GM21423 (cell line): ENCODE data around the gene KLHL18.
"Not testable (repeated sequence)": the region's sequence is repeated elsewhere in the genome, so short reads cannot be mapped to it uniquely, and the experiment has no call there.

Experiments used
- ATAC-seq: cut with Tn5 transposase; IDR thresholded peaks from one replicate; pipeline ENCODE4 v1.9.1; 2021; ENCODE audit warnings: mild to moderate bottlenecking, moderate library complexity; ENCODE audit not compliant: unreplicated experiment

The KLHL18 gene

DNA sequence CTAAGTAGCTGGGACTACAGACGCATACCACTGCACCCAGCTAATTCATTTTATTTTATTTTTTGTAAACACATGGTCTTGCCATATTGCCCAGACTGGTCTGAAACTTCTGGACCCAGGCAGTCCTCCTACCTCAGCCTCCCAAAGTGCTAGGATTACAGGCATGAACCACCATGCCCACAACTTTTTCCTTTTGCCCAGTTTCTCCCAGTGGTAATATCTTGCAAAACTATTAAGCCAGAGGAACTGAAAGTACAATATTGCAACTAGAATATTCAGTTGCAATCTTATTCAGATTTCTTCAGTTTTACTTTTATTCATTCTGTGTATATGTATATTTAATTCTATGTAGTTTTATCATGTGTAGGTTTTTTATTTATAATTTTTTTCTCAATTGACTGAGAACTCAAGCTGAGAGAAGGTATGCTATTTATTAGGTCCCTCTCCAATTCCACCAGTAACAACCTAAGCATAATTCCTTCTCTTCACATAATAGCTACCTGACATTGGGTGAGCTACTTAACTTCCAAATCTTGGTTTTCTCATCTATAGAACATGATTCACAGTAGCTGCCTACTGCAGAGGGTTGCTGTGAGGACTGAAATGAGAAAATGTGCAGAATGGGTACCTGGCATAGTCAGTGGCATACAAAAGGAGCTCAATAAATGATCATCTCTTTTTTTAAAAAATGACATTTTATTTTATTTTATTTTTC, 30.8 kb downstream of the KLHL18 start:
- ATAC-seq = no peak

DNA sequence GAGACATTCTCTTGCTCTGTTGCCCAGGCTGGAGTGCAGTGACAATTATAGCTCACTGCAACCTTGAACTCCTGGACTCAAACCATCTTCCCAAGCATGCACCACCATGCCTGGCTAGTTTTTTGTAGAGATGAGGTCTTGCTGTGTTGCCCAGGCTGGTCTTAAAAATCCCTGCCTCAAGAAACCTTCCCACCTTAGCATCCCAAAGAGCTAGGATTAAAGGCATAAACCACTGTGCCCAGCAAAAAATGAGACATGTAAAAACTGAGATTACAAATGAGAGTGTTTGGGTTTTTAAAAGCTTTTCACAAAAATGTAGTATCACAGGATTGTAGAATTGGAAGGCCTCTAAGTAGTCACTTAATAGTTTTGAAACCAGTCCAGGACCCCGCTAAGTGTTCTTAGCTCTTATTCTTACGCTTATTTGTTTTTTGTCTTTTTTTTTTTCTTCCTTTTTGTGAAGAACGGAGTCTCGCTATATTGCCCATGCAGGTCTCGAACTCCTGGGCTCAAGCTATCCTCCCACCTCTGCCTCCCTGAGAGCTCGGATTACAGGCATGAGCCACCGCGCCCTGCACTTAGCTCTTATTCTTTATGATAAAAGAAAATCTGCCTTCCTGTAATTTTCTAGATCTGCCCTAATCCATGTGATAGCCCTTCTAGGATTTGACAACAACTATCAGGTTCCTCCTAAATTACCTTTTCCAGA, 31.5 kb downstream of the KLHL18 start:
- ATAC-seq = no peak

DNA sequence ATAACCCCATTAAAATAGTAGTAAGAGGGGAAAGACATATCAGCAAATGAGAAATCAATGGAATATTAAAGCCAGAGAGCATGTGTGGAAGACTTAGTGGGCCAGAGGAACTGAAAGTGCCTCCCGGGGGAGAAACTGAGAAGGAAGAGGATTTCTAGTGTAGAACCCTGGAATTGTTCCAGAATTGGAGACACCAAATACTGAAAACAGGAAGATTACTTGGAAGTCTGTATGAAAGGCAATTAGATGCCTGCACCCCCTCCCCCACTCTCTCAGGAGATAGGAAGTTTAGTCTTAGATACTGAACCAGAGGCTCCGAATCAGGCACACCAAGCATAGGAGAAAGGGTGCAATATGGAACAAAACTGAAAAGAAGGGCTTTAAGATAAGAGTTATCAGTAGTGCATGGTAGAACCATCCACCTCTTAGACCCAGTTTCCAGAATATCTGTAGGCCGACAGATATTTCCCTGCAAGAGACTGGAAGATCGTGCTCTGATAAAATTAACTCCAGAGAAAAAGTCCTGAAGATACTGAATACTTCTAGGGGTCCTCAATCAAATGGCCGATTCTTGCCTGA, 32.4 kb downstream of the KLHL18 start:
- ATAC-seq = no peak

GRCh38 chr3:47316151-47316550, 33.4 kb downstream of the KLHL18 start:
- not testable (repeated sequence) for ATAC-seq

DNA sequence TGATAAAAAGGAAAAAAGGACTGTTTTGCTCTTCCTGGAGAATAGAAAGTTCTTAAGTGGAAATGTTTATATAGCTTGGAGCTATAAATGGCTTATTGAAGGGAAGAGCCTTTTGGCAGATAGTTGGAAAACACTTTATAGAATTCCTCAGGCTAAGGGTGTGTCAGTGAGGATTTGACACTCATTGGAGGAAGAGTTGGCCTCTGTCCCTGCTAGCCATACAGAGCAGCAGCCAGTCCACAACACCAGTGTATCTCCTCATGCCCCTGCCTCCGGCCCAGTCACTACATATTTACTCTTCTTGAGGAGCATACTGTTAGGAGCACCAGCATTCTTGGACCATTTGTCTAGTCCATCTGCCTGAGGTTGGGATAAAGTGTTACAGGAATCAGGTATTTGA, 36.2 kb downstream of the KLHL18 start:
- ATAC-seq = no peak

DNA sequence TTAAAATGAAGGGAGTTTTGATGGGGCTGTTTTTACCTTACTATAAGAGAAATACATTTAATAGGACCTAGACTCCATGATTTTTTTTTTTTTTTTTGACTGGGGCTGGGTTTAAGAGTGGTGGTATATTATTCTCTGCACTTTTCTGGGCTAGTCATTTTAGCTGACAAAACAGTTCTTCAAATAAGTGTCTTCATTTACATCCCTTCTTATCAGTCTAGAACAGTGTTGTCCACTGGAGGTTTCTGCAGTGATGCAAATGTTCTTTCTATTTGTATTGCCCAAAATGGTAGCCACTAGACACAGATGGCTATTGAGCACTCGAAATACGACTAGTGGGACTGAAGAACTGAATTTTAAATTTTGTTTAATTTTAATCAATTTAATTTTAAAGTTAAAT, 37.2 kb downstream of the KLHL18 start:
- ATAC-seq = no peak

- ATAC-seq = no peak
Measured at GRCh38 chr3:47323431-47324277, 40.9 kb downstream of the KLHL18 start.

GRCh38 chr3:47324278-47324865, 41.6 kb downstream of the KLHL18 start:
- ATAC-seq = no peak

DNA sequence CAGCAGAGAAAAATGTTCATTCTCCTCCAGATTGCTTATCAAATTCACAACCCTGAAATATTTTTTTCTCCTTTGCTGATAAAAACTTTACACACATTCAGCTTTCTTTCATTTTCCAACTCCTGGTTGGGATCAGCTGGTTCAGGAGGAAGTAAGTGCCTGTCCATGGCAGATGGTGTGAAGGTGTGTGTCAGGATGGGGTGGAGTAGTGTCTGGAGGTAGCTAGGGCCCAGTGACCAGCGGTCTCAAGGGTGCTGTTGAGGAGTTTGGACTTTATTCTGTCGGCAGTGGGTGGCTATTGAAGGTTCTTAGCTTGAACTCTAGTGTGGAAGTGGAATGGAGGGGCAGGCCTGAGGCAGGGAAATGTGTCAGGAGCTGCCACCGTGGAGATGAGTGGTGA, 51.2 kb downstream of the KLHL18 start:
- ATAC-seq = no peak

DNA sequence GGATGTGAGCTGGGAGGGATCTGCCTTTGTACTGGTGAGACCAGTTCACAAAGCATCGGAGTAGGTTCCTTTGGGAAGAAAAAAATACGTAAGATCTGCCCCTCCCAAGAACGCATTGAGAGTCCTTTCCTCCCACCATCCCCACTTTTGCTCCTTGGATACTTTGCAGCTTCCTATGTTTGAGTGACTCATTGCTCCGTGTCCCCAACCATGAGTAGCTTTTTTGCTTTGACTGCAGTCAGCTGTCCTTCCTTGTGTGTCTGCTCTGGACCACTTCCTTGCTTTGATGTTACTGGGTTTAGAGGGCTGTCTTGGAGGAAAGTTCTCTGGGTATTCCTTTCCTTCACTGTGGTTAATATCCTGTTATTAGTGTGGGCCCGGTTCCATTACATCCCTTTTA, 54.9 kb downstream of the KLHL18 start:
- no peak for ATAC-seq

GRCh38 chr3:47339951-47340350, 57.2 kb downstream of the KLHL18 start:
- ATAC-seq = no peak

- no peak for ATAC-seq
Measured at GRCh38 chr3:47340866-47341265, 58.1 kb downstream of the KLHL18 start.

GRCh38 chr3:47342151-47342550, 59.4 kb downstream of the KLHL18 start:
- ATAC-seq = no peak

DNA sequence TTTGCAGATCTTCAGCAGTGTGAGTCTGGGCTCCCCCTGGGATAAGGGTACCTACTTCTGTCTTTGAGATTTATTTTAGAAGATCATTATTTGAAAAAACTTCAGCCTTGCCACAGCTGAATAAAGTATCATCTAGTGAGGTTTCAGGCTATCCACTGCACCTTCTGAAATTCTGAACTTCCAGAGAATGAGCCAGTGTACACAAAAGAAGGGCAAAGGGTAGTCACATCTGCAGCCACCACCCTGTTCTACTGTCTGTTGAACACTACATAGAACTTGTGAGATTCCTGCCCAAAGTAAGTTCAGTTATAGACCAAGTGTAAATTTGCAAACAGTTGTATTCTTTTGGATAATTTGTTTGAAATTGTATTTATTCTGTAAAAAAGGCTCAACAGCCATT, 60.1 kb downstream of the KLHL18 start:
- ATAC-seq = no peak

DNA sequence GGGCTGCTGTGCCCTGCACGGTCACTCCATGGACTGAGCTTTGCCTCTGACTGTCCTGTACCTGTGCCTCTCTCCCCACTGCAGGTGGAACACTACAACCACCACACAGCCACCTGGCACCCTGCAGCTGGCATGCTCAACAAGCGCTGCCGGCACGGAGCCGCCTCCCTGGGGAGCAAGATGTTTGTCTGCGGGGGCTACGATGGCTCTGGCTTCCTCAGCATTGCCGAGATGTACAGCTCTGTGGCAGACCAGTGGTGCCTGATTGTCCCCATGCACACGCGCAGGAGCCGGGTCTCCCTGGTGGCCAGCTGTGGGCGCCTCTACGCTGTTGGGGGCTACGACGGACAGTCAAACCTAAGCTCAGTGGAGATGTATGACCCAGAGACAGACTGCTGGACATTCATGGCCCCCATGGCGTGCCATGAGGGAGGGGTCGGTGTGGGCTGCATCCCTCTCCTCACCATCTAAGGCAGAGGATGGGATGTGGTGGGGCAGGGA, 60.8 kb downstream of the KLHL18 start:
- no peak for ATAC-seq

DNA sequence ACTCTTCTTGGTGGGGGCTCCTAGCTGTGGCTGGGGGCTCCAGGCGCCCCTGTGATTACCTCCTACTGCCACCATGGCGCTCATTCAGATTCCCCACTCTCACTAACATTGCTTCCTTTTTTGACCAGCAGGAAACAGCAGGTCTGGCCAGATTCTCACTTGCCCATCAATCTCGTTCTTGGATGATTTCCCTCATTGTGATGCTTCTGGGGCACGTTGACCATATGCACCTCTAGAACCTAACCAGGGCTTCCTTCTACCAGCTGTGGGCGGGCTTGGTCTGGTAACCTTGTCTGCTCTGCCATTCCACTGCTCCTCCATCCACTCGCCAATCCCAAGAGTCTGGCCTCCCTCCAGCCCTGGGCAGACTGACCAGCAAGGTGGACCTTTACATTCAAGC, 62.2 kb downstream of the KLHL18 start:
- no peak for ATAC-seq

DNA sequence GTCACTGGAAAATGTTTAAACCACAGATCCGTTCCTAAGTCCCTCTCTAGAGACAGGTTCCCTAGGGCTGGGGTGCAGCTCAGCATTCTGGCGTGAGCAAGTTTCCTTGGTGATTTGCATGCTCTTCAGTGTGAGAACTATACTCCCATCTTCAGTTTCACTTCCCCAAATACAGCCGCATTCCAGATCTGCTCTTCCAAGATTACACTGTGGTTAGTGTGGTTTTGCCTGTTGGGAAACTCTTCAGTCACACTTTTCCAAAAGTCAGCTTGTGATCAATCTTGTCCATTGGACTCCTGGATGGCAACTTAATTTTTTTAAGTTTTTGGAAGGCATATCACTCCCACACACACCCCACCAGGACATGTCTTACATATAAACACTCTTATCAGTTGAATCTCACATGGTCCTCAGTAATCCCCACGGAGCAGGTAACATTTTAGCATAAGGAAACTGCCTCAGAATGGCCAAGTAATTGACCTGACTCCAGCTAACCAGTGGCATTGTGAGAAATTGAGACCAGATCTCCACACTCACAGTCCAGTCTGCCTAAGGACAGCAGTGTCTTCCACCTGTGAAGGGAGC, 64.6 kb downstream of the KLHL18 start:
- ATAC-seq = peak; percentile 69

- no peak for ATAC-seq
Measured at GRCh38 chr3:47348411-47349154, 65.8 kb downstream of the KLHL18 start.

DNA sequence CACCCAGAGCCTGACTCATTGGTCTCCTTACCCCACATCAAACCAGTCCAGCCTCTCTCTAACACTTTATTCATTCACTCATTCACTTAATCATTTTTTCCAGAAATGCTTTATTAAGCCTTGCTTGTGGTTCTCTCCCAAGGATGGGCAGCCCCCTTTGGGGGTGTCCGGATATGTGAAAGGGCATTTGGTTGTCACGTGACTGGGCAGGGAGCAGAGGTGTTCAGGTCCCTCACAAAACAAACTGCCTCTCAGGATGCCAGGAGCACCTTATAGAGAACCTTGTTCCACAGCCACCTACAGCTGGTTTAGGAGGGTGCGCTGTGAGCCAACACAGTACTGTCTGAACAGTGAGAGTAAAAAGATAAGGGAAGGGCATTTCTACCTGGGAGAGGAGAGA, 72.3 kb downstream of the KLHL18 start:
- no peak for ATAC-seq

DNA sequence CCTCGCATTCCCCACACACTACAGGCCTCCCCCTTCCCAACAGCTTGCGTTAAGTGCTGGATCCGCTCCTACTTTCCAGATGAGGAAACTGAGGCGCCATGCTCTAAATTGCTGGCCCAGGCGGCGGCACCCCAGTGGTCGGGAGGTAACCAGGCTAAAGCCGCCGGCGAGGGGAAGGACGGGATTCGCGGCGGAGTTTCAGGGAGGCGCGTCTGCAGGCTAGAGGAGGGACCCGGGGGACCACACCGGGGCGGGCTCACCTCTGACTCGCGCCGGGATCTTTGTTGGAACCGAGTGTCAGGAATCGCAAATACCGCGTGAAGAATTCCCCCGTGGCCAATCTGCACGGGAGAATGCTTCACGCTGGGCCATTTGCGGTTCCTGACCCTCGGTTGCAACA, 73.5 kb downstream of the KLHL18 start:
- no peak for ATAC-seq
